HEK293T (cell line): Measurements from ENCODE around the gene UNC5CL.

Experiments
- ARNT ChIP-seq: fragments of 450-650 bp; IDR thresholded peaks from 2 replicates; pipeline ENCODE4 v1.6.1; 2017; ENCODE audit warnings: mild to moderate bottlenecking
- BHLHE40 ChIP-seq: fragments of 450-650 bp; IDR thresholded peaks from 2 replicates; pipeline ENCODE4 v1.6.1; 2016; ENCODE audit warnings: mild to moderate bottlenecking, moderate library complexity, borderline replicate concordance
- CTBP1 ChIP-seq: fragments of 450-650 bp; IDR thresholded peaks from 2 replicates; pipeline ENCODE4 v1.6.1; 2016; ENCODE audit warnings: borderline replicate concordance
- ELF4 ChIP-seq: fragments of 450-650 bp; IDR thresholded peaks from 2 replicates; pipeline ENCODE4 v1.6.1; 2017; ENCODE audit warnings: antibody characterized with exemption
- FOXA1 ChIP-seq: fragments of 450-650 bp; IDR thresholded peaks from 2 replicates; pipeline ENCODE4 v1.6.1; 2016; ENCODE audit warnings: mild to moderate bottlenecking
- FOXM1 ChIP-seq: fragments of 450-650 bp; IDR thresholded peaks from 2 replicates; pipeline ENCODE4 v1.6.1; 2017; ENCODE audit warnings: mild to moderate bottlenecking, borderline replicate concordance
- HDGF ChIP-seq: fragments of 450-650 bp; IDR thresholded peaks from 2 replicates; pipeline ENCODE4 v1.6.1; 2017; ENCODE audit warnings: antibody characterized with exemption, borderline replicate concordance
- LEF1 ChIP-seq: fragments of 450-650 bp; IDR thresholded peaks from 2 replicates; pipeline ENCODE4 v1.6.1; 2017; ENCODE audit warnings: mild to moderate bottlenecking, borderline replicate concordance
- NFRKB ChIP-seq: fragments of 450-650 bp; IDR thresholded peaks from 2 replicates; pipeline ENCODE4 v1.6.1; 2016; ENCODE audit warnings: mild to moderate bottlenecking, moderate library complexity
- SP1 ChIP-seq: fragments of 450-650 bp; IDR thresholded peaks from 2 replicates; pipeline ENCODE4 v1.6.1; 2017
- SUZ12 ChIP-seq: fragments of 450-650 bp; IDR thresholded peaks from 2 replicates; pipeline ENCODE4 v1.6.1; 2016; ENCODE audit warnings: mild to moderate bottlenecking
- TARDBP ChIP-seq: fragments of 450-650 bp; IDR thresholded peaks from 2 replicates; pipeline ENCODE4 v1.6.1; 2016
- ZNF384 ChIP-seq: fragments of 450-650 bp; IDR thresholded peaks from 2 replicates; pipeline ENCODE4 v1.6.1; 2016
- TF ChIP-seq, protein P1 (sequence below): fragments of 450-650 bp; IDR thresholded peaks from 2 replicates; pipeline ENCODE4 v1.6.1; 2016

DNA sequence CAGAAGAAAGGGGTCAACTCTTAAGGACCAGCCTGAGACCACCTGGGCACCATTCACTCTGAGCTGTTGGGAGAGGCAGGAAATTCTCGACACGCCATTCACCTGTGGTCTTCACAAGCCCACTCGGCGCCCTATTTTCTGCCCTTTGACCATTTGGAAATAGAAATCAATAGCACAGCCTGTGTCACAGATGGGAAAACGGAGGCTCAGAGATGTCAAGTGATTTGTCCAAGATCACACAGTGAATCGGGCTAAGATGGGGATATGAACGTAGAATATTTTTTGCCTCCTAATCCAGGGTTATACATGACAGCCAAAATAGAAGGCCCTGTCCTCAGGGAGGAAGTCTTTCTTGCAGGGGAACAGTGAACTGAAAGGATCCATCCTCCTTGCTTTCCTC, 10.9 kb upstream of the UNC5CL start:
- no peak for TF ChIP-seq SP1
- no peak for TF ChIP-seq ARNT
- no peak for TF ChIP-seq SUZ12
- TF ChIP-seq ZNF384 = no peak
- TF ChIP-seq HDGF = no peak
- no peak for TF ChIP-seq FOXA1
- TF ChIP-seq, protein P1, sequence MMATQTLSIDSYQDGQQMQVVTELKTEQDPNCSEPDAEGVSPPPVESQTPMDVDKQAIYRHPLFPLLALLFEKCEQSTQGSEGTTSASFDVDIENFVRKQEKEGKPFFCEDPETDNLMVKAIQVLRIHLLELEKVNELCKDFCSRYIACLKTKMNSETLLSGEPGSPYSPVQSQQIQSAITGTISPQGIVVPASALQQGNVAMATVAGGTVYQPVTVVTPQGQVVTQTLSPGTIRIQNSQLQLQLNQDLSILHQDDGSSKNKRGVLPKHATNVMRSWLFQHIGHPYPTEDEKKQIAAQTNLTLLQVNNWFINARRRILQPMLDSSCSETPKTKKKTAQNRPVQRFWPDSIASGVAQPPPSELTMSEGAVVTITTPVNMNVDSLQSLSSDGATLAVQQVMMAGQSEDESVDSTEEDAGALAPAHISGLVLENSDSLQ = no peak
- TF ChIP-seq FOXM1 = no peak
- TF ChIP-seq LEF1 = no peak
- TF ChIP-seq BHLHE40 = no peak
- no peak for TF ChIP-seq ELF4
- no peak for TF ChIP-seq TARDBP
- no peak for TF ChIP-seq CTBP1
- no peak for TF ChIP-seq NFRKB
